Smooth muscle cell (in vitro differentiated cells): ENCODE measurements around the gene LMBR1L. TPM values are rescaled to one million over a fixed set of nuclear protein-coding genes. Genes with fewer than 3 reads are reported as not detected.

Source experiments
- DNase-seq: peaks from one replicate; lab custom pipeline; 2025; ENCODE audit not compliant: unreplicated experiment; lab: John Stamatoyannopoulos, UW
- H2AFZ ChIP-seq: fragments of 200-600 bp; sonication (generic); 2 replicates; pipeline ENCODE4 v1.6.0; 2016; ENCODE audit warnings: antibody characterized with exemption, low read depth, mild to moderate bottlenecking
- H3F3A ChIP-seq: fragments of 200-600 bp; sonication (generic); 2 replicates; pipeline ENCODE4 v1.6.0; 2017; ENCODE audit warnings: antibody characterized with exemption, low read depth
- H3K27ac ChIP-seq: fragments of 200-600 bp; sonication (generic); 2 replicates; pipeline ENCODE4 v1.5.1; 2016; ENCODE audit warnings: low read depth, mild to moderate bottlenecking
- H3K27me3 ChIP-seq: fragments of 200-600 bp; sonication (generic); 2 replicates; pipeline ENCODE4 v1.6.1; 2016; ENCODE audit warnings: low read depth, mild to moderate bottlenecking
- H3K36me3 ChIP-seq: fragments of 200-600 bp; sonication (generic); 2 replicates; pipeline ENCODE4 v1.5.1; 2016; ENCODE audit warnings: low read depth
- H3K4me1 ChIP-seq: fragments of 200-600 bp; sonication (generic); 2 replicates; pipeline ENCODE4 v1.5.1; 2016; ENCODE audit warnings: low read depth
- H3K4me2 ChIP-seq: fragments of 200-600 bp; sonication (generic); 2 replicates; pipeline ENCODE4 v1.6.0; 2016; ENCODE audit warnings: mild to moderate bottlenecking
- H3K4me3 ChIP-seq: fragments of 200-600 bp; sonication (generic); 2 replicates; pipeline ENCODE4 v1.5.1; 2016; ENCODE audit warnings: mild to moderate bottlenecking
- H3K79me2 ChIP-seq: fragments of 200-600 bp; sonication (generic); 2 replicates; pipeline ENCODE4 v1.6.0; 2016; ENCODE audit warnings: low read depth, mild to moderate bottlenecking
- H3K9ac ChIP-seq: fragments of 200-600 bp; sonication (generic); 2 replicates; pipeline ENCODE4 v1.6.0; 2016; ENCODE audit warnings: low read depth
- H3K9me3 ChIP-seq: fragments of 200-600 bp; sonication (generic); replicated peaks from 2 replicates; pipeline ENCODE4 v1.5.1; 2016; ENCODE audit warnings: low read depth
- H4K20me1 ChIP-seq: fragments of 200-600 bp; sonication (generic); 2 replicates; pipeline ENCODE4 v1.6.0; 2016; ENCODE audit warnings: low read depth
- WGBS: methylation state at CpG from one replicate; pipeline ENCODE4 v1.1.7; 2016; ENCODE audit warnings: low lambda C conversion rate; 5-methylcytosine and 5-hydroxymethylcytosine counted together
- polyA plus RNA-seq: library from polyadenylated mRNA; unstranded; fragments of >200 nt; fragmentation: Nextera tagmentation; extraction: Ambion mirVana; gene quantifications from 2 replicates; pipeline ENCODE4 v1.2.1, GENCODE V29; 2016
- total RNA-seq: library from RNA; depleted of rRNA; stranded (reverse); fragments of >200 nt; gene quantifications from 2 replicates; pipeline ENCODE4 v1.2.3, GENCODE V29; 2014
- TF ChIP-seq, protein P1 (sequence below): fragments of 200-600 bp; sonication (generic); IDR thresholded peaks from 2 replicates; pipeline ENCODE4 v1.5.1; 2017; ENCODE audit warnings: borderline replicate concordance, mild to moderate bottlenecking, antibody characterized with exemption; ENCODE audit not compliant: insufficient read depth, poor library complexity, severe bottlenecking

The LMBR1L gene
- total and polyA plus RNA-seq, 2 experiments from 2014 or later, result 49.5 to 57.3 TPM

DNA sequence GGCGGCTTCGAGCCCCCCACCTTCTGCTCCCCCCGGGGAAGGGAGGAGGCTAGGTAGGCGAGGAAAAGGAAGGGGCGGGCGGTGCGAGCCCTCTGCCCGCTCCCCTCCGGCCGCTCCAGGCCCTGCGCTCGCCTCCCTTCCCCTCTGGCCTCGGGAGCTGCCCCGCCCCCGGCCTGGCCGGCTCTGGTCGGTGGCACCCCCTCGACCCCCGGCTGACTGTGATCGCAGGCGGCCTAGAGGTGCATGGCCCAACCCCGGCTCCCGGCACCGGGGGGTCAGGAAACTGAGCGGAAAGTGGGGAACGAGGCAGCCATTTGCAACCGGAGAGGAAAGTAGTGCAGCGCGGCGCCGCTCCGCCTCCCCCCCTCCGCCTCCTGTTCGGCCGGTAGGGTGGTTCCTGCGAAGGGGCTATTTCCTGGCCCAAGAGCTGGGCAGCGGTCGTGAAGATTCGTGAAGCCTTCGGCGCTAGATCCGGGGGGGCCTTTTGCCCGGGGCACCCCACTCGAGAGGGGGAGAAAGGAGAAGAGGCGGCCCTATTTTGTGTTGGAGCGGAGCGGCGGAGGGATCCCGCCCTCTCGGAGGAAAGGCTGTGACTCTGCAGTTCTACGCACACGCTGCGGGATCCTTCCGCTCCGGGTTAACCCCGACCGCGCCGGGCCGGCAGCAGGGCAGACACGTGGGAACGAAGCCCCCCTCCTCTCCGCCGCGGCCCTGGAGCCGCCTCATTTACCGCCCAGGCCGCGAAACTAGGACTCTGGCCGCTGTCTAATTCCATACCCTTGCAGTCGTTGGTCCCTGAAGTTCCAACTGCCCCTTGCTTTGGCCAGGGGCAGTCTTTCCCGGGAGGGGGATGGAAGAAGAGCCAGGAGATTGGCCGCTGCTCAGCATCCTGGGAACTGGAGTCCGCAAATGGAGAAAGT is 50.1 kb downstream of the LMBR1L start, which contains the start of gene KMT2D:
Gene KMT2D (minus strand): TSS at position 558 of the 920 bp plus-strand sequence. CDS start 5,470 bp downstream, outside the sequence.
- Histone ChIP-seq H2AFZ (peak within 1 kb of the TSS; percentile 98), H3K9me3 (no peaks in the 10 kb centered on the region), H3K4me3 (peak within 1 kb of the TSS; percentile 87), H3K27me3 (no peaks in the 10 kb centered on the region), H3K4me1 (peaks cover 37% of the 10 kb centered on the region), H3K79me2 (peaks cover 50% of the 10 kb centered on the region), H3K36me3 (no peaks in the 10 kb centered on the region), H3F3A (no peaks in the 10 kb centered on the region), H4K20me1 (peaks cover 41% of the 10 kb centered on the region), H3K4me2 (peak within 1 kb of the TSS; percentile 99), H3K27ac (peak within 1 kb of the TSS; percentile 89), H3K9ac (peak within 1 kb of the TSS; percentile 98)
- TF ChIP-seq, protein P1, sequence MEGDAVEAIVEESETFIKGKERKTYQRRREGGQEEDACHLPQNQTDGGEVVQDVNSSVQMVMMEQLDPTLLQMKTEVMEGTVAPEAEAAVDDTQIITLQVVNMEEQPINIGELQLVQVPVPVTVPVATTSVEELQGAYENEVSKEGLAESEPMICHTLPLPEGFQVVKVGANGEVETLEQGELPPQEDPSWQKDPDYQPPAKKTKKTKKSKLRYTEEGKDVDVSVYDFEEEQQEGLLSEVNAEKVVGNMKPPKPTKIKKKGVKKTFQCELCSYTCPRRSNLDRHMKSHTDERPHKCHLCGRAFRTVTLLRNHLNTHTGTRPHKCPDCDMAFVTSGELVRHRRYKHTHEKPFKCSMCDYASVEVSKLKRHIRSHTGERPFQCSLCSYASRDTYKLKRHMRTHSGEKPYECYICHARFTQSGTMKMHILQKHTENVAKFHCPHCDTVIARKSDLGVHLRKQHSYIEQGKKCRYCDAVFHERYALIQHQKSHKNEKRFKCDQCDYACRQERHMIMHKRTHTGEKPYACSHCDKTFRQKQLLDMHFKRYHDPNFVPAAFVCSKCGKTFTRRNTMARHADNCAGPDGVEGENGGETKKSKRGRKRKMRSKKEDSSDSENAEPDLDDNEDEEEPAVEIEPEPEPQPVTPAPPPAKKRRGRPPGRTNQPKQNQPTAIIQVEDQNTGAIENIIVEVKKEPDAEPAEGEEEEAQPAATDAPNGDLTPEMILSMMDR, result peak; percentile 25
- 1% methylated on average over 65 of the region's 74 CpGs for WGBS
- DNase-seq, result peak; percentile 83

DNA sequence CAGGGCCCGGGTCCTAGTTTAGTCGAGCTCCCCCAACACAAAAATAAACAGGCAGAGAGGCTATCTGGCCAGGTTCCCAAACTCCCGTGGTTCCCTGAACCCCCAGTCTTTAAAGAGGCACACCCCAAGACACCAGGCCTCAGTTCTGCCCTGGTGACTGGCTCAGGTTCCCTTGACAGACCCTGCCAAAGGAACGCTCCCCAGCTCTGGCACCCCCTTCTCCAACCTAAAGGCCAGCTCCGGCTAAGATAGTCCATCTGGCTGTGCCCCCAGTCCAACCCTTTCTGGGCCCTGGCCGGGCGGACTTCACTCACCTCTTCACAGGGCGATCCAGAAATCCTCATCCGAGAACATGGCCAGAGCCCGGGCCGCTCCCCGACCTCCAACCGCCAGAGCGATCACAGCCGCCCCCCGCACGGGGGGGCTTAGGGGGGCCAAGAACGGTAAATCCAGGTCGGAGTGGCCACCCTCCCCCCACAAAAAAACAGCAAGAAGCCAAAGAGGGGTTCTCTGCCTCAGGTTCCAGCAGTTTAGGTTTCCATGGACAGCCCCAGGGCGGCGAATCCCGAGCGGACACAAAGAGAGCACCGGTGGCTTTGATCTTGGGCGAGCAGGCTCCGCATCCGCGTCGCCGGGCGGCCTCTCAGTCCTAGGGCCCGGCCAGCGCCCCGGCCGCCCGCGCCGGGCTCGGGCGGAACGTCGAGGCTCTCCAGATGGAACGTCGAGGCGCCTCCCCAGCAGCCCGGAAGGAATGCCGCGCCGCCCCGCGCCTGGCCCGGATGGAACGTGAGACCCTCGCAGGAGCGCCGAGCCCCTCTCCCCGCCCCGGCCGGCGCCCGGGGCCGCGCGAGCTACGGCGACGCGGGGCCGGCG is 51.1 kb downstream of the LMBR1L start:
- DNase-seq, result no peak
- under 1% methylated on average over 56 of the region's 70 CpGs for WGBS
- TF ChIP-seq, protein P1, result no peak

DNA sequence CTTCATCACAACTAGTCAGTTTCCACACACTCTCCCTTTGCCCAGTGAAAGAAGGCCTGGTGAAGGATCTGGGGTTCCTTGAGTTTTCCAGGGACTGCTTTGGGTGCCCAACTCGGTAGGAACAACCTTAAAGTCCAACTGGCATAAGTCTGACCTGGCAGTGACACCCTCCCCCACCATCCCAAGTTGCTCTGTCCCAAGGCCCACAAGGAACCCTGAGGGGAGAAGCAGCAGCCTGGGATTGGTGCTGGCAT is 51.7 kb downstream of the LMBR1L start:
- H3K4me2 ChIP-seq, result peak overlapping the region; percentile 99
- H3K27me3 ChIP-seq, result no peaks in the 10 kb centered on the region
- H4K20me1 ChIP-seq, result peaks cover 57% of the 10 kb centered on the region
- no peaks in the 10 kb centered on the region for H3K9me3 ChIP-seq
- H3K27ac ChIP-seq, result peak overlapping the region; percentile 89
- WGBS, result 0% methylated on average over 1 of the region's 1 CpG
- H3F3A ChIP-seq, result peaks cover 5% of the 10 kb centered on the region
- DNase-seq, result no peak
- H3K79me2 ChIP-seq, result peaks cover 66% of the 10 kb centered on the region
- TF ChIP-seq, protein P1, result no peak
- H3K4me1 ChIP-seq, result peaks cover 37% of the 10 kb centered on the region
- no peak overlapping the region for H2AFZ ChIP-seq
- H3K4me3 ChIP-seq, result peak overlapping the region; percentile 87
- no peaks in the 10 kb centered on the region for H3K36me3 ChIP-seq
- H3K9ac ChIP-seq, result peak overlapping the region; percentile 98

More for the DNA sequence above, 51.1 kb downstream of the LMBR1L start:
- Histone ChIP-seq H4K20me1 (peaks cover 51% of the 10 kb centered on the region), H3K79me2 (peaks cover 60% of the 10 kb centered on the region), H3F3A (peaks cover 5% of the 10 kb centered on the region), H3K9ac (peak overlapping the region; percentile 98), H3K4me3 (peak overlapping the region; percentile 87), H3K27ac (peak overlapping the region; percentile 89), H3K4me2 (peak overlapping the region; percentile 99), H3K4me1 (peaks cover 37% of the 10 kb centered on the region), H3K9me3 (no peaks in the 10 kb centered on the region), H3K27me3 (no peaks in the 10 kb centered on the region), H2AFZ (no peak overlapping the region), H3K36me3 (no peaks in the 10 kb centered on the region)
